Heart left ventricle (tissue), 16 donors: ENCODE measurements around the gene CEP112. TPM values are rescaled to one million over a fixed set of nuclear protein-coding genes. Genes with fewer than 3 reads are reported as not detected.

Source experiments
- ATAC-seq, 4 donors: fragments of 200-7000 bp; cut with Tn5 transposase; one replicate each; pipeline ENCODE4 v1.9.1; 2020 to 2022; ENCODE audit warnings: moderate library complexity in 4 of 4, mild to moderate bottlenecking in 3 of 4, moderate number of reproducible peaks in 1 of 4
- DNase-seq, 5 donors: peaks; one replicate each; pipeline ENCODE4 v3.0.0-alpha.2; 2020
- H3K27ac ChIP-seq, 12 donors: fragments of 200-600 bp; sonication (generic) in 4 of 12; one replicate each; pipeline versions ENCODE4 v1.5.0 to v1.8.0; 2016 to 2022; ENCODE audit warnings: mild to moderate bottlenecking in 2 of 12
- H3K27me3 ChIP-seq, 9 donors: fragments of 200-600 bp; sonication (generic) in 2 of 9; one replicate each; pipeline versions ENCODE4 v1.5.1 to v1.8.0; 2016 to 2022; ENCODE audit warnings: mild to moderate bottlenecking in 3 of 9
- H3K36me3 ChIP-seq, 9 donors: fragments of 200-600 bp; sonication (generic) in 2 of 9; one replicate each; pipeline versions ENCODE4 v1.5.0 to v1.8.0; 2018 to 2022; ENCODE audit warnings: mild to moderate bottlenecking in 2 of 9
- H3K4me1 ChIP-seq, 12 donors: fragments of 200-600 bp; sonication (generic) in 4 of 12; one replicate each; pipeline versions ENCODE4 v1.5.0 to v1.8.0; 2016 to 2022; ENCODE audit warnings: mild to moderate bottlenecking in 3 of 12
- H3K4me3 ChIP-seq, 12 donors: fragments of 200-600 bp; sonication (generic) in 4 of 12; one replicate each; pipeline versions ENCODE4 v1.5.0 to v1.8.0; 2017 to 2022; ENCODE audit warnings: mild to moderate bottlenecking in 9 of 12, moderate library complexity in 4 of 12
- H3K9me3 ChIP-seq, 12 donors: fragments of 200-600 bp; sonication (generic) in 4 of 12; one replicate each; pipeline versions ENCODE4 v1.5.0 to v1.8.0; 2016 to 2022; ENCODE audit warnings: mild to moderate bottlenecking in 1 of 12
- CTCF ChIP-seq, 12 donors: fragments of 200-600 bp; sonication (generic) in 4 of 12; IDR thresholded peaks; one replicate each; pipeline versions ENCODE4 v1.5.0 to v1.8.0; 2018 to 2022; ENCODE audit warnings: antibody characterized with exemption in 12 of 12, mild to moderate bottlenecking in 5 of 12
- POLR2A ChIP-seq, 2 donors: fragments of 450-650 bp; IDR thresholded peaks; one replicate each; pipeline ENCODE4 v1.6.1; 2017; ENCODE audit warnings: antibody characterized with exemption in 2 of 2, mild to moderate bottlenecking in 2 of 2, moderate library complexity in 2 of 2
- WGBS, 4 donors: extraction: QIAGEN DNeasy Blood & Tissue Kit in 2 of 4; methylation state at CpG; one replicate each; pipeline versions ENCODE4 v1.1.5 to v1.1.7; 2013 to 2018; 5-methylcytosine and 5-hydroxymethylcytosine counted together
- intact Hi-C, 10 donors: fragments of 100-400 bp; cut with DNase I; formaldehyde crosslinking; loops; one replicate each; pipeline versions ENCODE4 v1.11.1 to v1.14.2; 2022
- polyA plus RNA-seq, 2 donors: library from polyadenylated mRNA; stranded (reverse); fragments of 200-250 nt; gene quantifications; one replicate each; pipeline ENCODE4 v1.2.3, GENCODE V29; 2013
- total RNA-seq, 9 donors: library from RNA; depleted of rRNA in 2 of 9; stranded (reverse); fragments of >200 nt in 2 of 9; fragmentation: NEBNext Ultra II Directional in 3 of 9; extraction: Animal tissue kit (Norgen Biotek cat#: 25700) in 3 of 9; gene quantifications; one replicate each; pipeline versions ENCODE4 v1.1.0 to v1.2.4, GENCODE V29; 2016 to 2023
- donor health status: ischemic (EF 13 %, LVEDD 7.1; RV severe dilation, severe dysfunction).
- donor health status: healthy with polysubstance abuse.
- donor health status: DM: no; HTN: yes; CAD: no.
- donor health status: DM: no; HTN: no; CAD: no.
- donor health status: ischemic (EF 25% LVEDD 6.9; RV normal size, moderate dysfunction).
- donor health status: ischemic (EF 25% LVEDD 5.7; RV mildly dilated, moderate dysfunction).
- donor health status: healthy.
- donor health status: DM: yes; HTN: yes; CAD: no.
- donor health status: ischemic (EF 35%, LVEDD 5.7; RV mildly dilated, moderate dysfunction).
- donor health status: nonischemic (EF 11% LVEDD 7.7; RV severe dilation, severe dysfunction).
- donor health status: DM: yes; HTN: yes; CAD: no.
- donor health status: PGD.
- donor health status: ischemic (EF 29% LVEDD 5.4; RV normal size, mild dysfunction).
- donor health status: nonischemic (EF 23%, LVEDD 6.1; RV moderate dilation, normal function).

CEP112 gene
- total and polyA plus RNA-seq, 11 donors: 5.5 to 28.3 (median 14.3) TPM

- ATAC-seq: no peak
- no peak for DNase-seq
- Histone ChIP-seq H3K27me3 (no peaks in the 10 kb centered on the region), H3K27ac (no peak overlapping the region), H3K4me1 (peaks cover 0 to 16% (median 8%) of the 10 kb centered on the region in 12 donors), H3K9me3 (no peaks in the 10 kb centered on the region), H3K36me3 (no peaks in the 10 kb centered on the region), H3K4me3 (no peak overlapping the region)
- 92 to 97% (median 95%) methylated on average over 7 of the region's 7 CpGs for WGBS, 4 donors
- TF ChIP-seq POLR2A (IDR thresholded peaks at IDR 0.05) (no peak), CTCF (IDR thresholded peaks at IDR 0.05) (no peak)
- intact Hi-C loops: no loop called here
These were observed 599.6 kb downstream of the CEP112 start for GRCh38 chr17:65592125-65592965.

DNA sequence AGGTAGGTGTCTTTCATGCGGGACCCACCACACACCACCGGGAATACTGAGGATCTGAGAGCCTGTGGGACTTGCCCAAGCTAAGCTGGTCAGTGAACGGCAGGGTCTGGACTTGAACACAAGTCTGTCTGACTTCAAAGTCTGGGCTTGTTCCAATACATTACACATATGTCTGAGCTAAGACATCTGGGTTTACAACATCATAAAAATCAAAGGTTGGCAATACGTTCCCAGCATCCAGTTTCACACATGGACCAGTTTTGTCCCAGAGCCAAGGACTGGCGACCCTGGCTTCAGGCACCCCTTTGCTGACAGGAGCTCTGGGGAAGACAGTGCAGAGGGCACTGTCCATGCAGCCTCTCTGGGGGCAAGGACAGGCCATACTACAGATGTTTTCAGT is 602.6 kb downstream of the CEP112 start:
- TF ChIP-seq CTCF (IDR thresholded peaks at IDR 0.05) (no peak), POLR2A (IDR thresholded peaks at IDR 0.05) (no peak)
- WGBS, 4 donors: 90 to 94% (median 91%) methylated on average over 4 to 5 of the region's 5 CpGs
- no peak overlapping the region for H3K27ac ChIP-seq
- H3K27me3 ChIP-seq: no peaks in the 10 kb centered on the region
- H3K36me3 ChIP-seq: no peaks in the 10 kb centered on the region
- no peak overlapping the region for H3K4me3 ChIP-seq
- H3K4me1 ChIP-seq: peaks cover 0 to 29% (median 15%) of the 10 kb centered on the region in 12 donors
- intact Hi-C loops: no loop called here
- no peak for DNase-seq
- no peak for ATAC-seq
- H3K9me3 ChIP-seq: no peaks in the 10 kb centered on the region

- peak in 3 of 5 donors; percentile 14 to 57 (median 26) for DNase-seq
- ATAC-seq: peak; percentile 39 to 85 (median 72)
- Histone ChIP-seq H3K36me3 (no peaks in the 10 kb centered on the region), H3K27ac (no peak overlapping the region), H3K4me3 (no peak overlapping the region), H3K27me3 (no peaks in the 10 kb centered on the region), H3K4me1 (peaks cover 0 to 38% (median 23%) of the 10 kb centered on the region in 12 donors), H3K9me3 (no peaks in the 10 kb centered on the region)
- intact Hi-C loops: no loop called here
- no peak for TF ChIP-seq POLR2A (IDR thresholded peaks at IDR 0.05)
- peak in 1 of 12 donors; percentile 13 for TF ChIP-seq CTCF (IDR thresholded peaks at IDR 0.05)
- 59 to 62% (median 61%) methylated on average over 9 of the region's 9 CpGs for WGBS, 4 donors
These were observed 603.6 kb downstream of the CEP112 start for GRCh38 chr17:65588181-65588808.

GRCh38 chr17:65587534-65588180 is 604.3 kb downstream of the CEP112 start:
- ATAC-seq (peak in 2 of 4 donors; percentile 32 to 66), DNase-seq (peak in 2 of 5 donors; percentile 24 to 34)
- intact Hi-C loops: no loop called here
- no peaks in the 10 kb centered on the region for H3K36me3 ChIP-seq
- peaks cover 0 to 38% (median 23%) of the 10 kb centered on the region in 12 donors for H3K4me1 ChIP-seq
- TF ChIP-seq POLR2A (IDR thresholded peaks at IDR 0.05) (no peak), CTCF (IDR thresholded peaks at IDR 0.05) (no peak)
- H3K4me3 ChIP-seq: no peak overlapping the region
- WGBS, 4 donors: 41 to 51% (median 43%) methylated on average over 10 of the region's 10 CpGs
- no peaks in the 10 kb centered on the region for H3K27me3 ChIP-seq
- no peaks in the 10 kb centered on the region for H3K9me3 ChIP-seq
- H3K27ac ChIP-seq: no peak overlapping the region
